WTC11 (cell line): ENCODE data around the gene CNTNAP5. TPM values are rescaled to one million over a fixed set of nuclear protein-coding genes. Genes with fewer than 3 reads are reported as not detected.

Experiments used
- ATAC-seq: fragments of 200-7000 bp; cut with Tn5 transposase; 2 replicates; pipeline ENCODE4 v1.10.0; 2021; ENCODE audit warnings: mild to moderate bottlenecking, moderate library complexity
- CTCF ChIA-PET: fragments of 300-600 bp; sonication (Branson Sonifier 250); formaldehyde crosslinking; loops from one replicate; lab custom pipeline; 2021; ENCODE audit warnings: antibody characterized with exemption; lab: Charles Lee
- POLR2A ChIA-PET: fragments of 350-600 bp; sonication (Branson Sonifier 250); formaldehyde crosslinking; loops from one replicate; lab custom pipeline; 2021; ENCODE audit warnings: antibody characterized with exemption; lab: Charles Lee
- DNase-seq: peaks from one replicate; pipeline ENCODE4 v3.0.0; 2021; ENCODE audit warnings: low spot score
- H3K27ac Mint-ChIP-seq: 2 replicates; pipeline ENCODE4 v1.8.0; 2021; ENCODE audit warnings: mixed read lengths
- H3K27me3 Mint-ChIP-seq: 2 replicates; pipeline ENCODE4 v1.8.0; 2021; ENCODE audit warnings: low read depth, mild to moderate bottlenecking, moderate library complexity, mixed read lengths
- H3K36me3 Mint-ChIP-seq: 2 replicates; pipeline ENCODE4 v1.8.0; 2021; ENCODE audit warnings: mixed read lengths
- H3K4me1 Mint-ChIP-seq: 2 replicates; pipeline ENCODE4 v1.8.0; 2022; ENCODE audit warnings: mixed read lengths
- H3K4me3 Mint-ChIP-seq: 2 replicates; pipeline ENCODE4 v1.8.0; 2021; ENCODE audit warnings: mild to moderate bottlenecking, moderate library complexity, mixed read lengths
- H3K9me3 Mint-ChIP-seq: 2 replicates; pipeline ENCODE4 v1.8.0; 2021; ENCODE audit warnings: mixed read lengths
- ATF3 ChIP-seq: sonication (generic); formaldehyde crosslinking; conservative IDR thresholded peaks from 2 replicates; pipeline ENCODE4 v1.8.1; 2022; ENCODE audit warnings: mild to moderate bottlenecking, missing genetic modification reagents
- GRHL2 ChIP-seq: fragments of 250-450 bp; sonication (Bioruptor Pico); IDR thresholded peaks from 2 replicates; pipeline ENCODE4 v1.8.0; 2022; ENCODE audit warnings: mild to moderate bottlenecking, moderate library complexity; ENCODE audit not compliant: insufficient replicate concordance, severe bottlenecking
- IRF2 ChIP-seq: sonication (generic); formaldehyde crosslinking; IDR thresholded peaks from 2 replicates; pipeline ENCODE4 v1.8.0; 2022; ENCODE audit warnings: low read depth, missing genetic modification reagents, borderline replicate concordance
- KAT7 ChIP-seq: sonication (generic); formaldehyde crosslinking; IDR thresholded peaks from 2 replicates; pipeline ENCODE4 v1.8.1; 2023; ENCODE audit warnings: missing genetic modification reagents, mild to moderate bottlenecking, borderline replicate concordance
- MYBL2 ChIP-seq: sonication (generic); formaldehyde crosslinking; IDR thresholded peaks from 2 replicates; pipeline ENCODE4 v1.8.1; 2023; ENCODE audit warnings: mild to moderate bottlenecking, moderate library complexity, missing genetic modification reagents
- NFE2L1 ChIP-seq: sonication (generic); formaldehyde crosslinking; IDR thresholded peaks from 2 replicates; pipeline ENCODE4 v1.8.1; 2023; ENCODE audit warnings: missing genetic modification reagents
- NFYB ChIP-seq: sonication (generic); formaldehyde crosslinking; conservative IDR thresholded peaks from 2 replicates; pipeline ENCODE4 v1.8.0; 2022; ENCODE audit warnings: low read depth, missing genetic modification reagents
- TCF7 ChIP-seq: sonication (generic); formaldehyde crosslinking; IDR thresholded peaks from 2 replicates; pipeline ENCODE4 v1.8.0; 2022; ENCODE audit warnings: mild to moderate bottlenecking, low read depth, missing genetic modification reagents, moderate library complexity
- TEAD1 ChIP-seq: sonication (generic); formaldehyde crosslinking; IDR thresholded peaks from 2 replicates; pipeline ENCODE4 v1.8.0; 2022; ENCODE audit warnings: mild to moderate bottlenecking, missing genetic modification reagents
- ZBTB21 ChIP-seq: sonication (generic); formaldehyde crosslinking; IDR thresholded peaks from 2 replicates; pipeline ENCODE4 v1.8.1; 2023; ENCODE audit warnings: mild to moderate bottlenecking, missing genetic modification reagents, borderline replicate concordance
- ZBTB43 ChIP-seq: sonication (generic); formaldehyde crosslinking; IDR thresholded peaks from 2 replicates; pipeline ENCODE4 v1.8.1; 2023; ENCODE audit warnings: mild to moderate bottlenecking, missing genetic modification reagents
- ZNF263 ChIP-seq: sonication (generic); formaldehyde crosslinking; IDR thresholded peaks from 2 replicates; pipeline ENCODE4 v1.8.1; 2022; ENCODE audit warnings: low read depth, mild to moderate bottlenecking, moderate library complexity, missing genetic modification reagents
- ZNF425 ChIP-seq: fragments of 250-450 bp; sonication (Bioruptor Pico); conservative IDR thresholded peaks from 2 replicates; pipeline ENCODE4 v1.9.0; 2021; ENCODE audit warnings: mild to moderate bottlenecking
- total RNA-seq: library from RNA; stranded (reverse); gene quantifications from 3 replicates; pipeline ENCODE4 v1.2.3, GENCODE V29; 2021
- TF ChIP-seq, protein P1 (sequence below): sonication (generic); formaldehyde crosslinking; IDR thresholded peaks from 2 replicates; pipeline ENCODE4 v1.8.0; 2022; ENCODE audit warnings: mild to moderate bottlenecking, missing genetic modification reagents
- TF ChIP-seq, protein P2 (sequence below): sonication (generic); formaldehyde crosslinking; IDR thresholded peaks from 2 replicates; pipeline ENCODE4 v1.8.1; 2023; ENCODE audit warnings: mild to moderate bottlenecking, missing genetic modification reagents, borderline replicate concordance
- TF ChIP-seq, protein P3 (sequence below): sonication (generic); formaldehyde crosslinking; IDR thresholded peaks from 2 replicates; pipeline ENCODE4 v1.8.0; 2022; ENCODE audit warnings: mild to moderate bottlenecking, missing genetic modification reagents

The CNTNAP5 gene
- total RNA-seq, 1 experiment from 2014 or later = 0.22 TPM

DNA sequence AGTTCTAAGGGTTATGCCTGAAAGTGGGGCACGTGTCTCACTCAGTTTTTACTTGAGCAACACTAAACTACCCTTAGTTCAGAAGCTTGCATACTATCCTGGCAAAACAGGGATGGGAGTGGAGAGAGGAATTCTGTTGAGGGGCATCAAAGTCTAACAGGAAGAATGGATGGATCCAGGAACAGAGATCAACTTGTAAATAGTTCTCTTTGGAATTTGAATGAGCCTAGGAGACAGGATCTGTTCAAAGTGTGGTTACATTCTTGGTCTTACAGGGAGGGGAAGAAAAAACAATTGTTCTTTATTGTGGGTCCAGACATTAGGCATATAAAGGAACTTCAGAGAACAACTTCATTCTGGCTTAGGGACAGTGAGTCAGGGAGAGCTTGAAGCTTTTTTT, 560.2 kb downstream of the CNTNAP5 start:
- CTCF ChIA-PET = no interaction called here
- TF ChIP-seq TEAD1 (CRISPR knock-in tag) (no peak), ZBTB21 (CRISPR knock-in tag) (no peak), ZNF263 (no peak), ZNF425 (CRISPR knock-in tag) (no peak), ZBTB43 (CRISPR knock-in tag) (no peak), TCF7 (CRISPR knock-in tag) (no peak), IRF2 (CRISPR knock-in tag) (no peak), ATF3 (CRISPR knock-in tag) (no peak), GRHL2 (CRISPR knock-in tag) (no peak), MYBL2 (CRISPR knock-in tag) (no peak), NFE2L1 (no peak), NFYB (CRISPR knock-in tag) (no peak), KAT7 (CRISPR knock-in tag) (no peak)
- TF ChIP-seq, protein P1, sequence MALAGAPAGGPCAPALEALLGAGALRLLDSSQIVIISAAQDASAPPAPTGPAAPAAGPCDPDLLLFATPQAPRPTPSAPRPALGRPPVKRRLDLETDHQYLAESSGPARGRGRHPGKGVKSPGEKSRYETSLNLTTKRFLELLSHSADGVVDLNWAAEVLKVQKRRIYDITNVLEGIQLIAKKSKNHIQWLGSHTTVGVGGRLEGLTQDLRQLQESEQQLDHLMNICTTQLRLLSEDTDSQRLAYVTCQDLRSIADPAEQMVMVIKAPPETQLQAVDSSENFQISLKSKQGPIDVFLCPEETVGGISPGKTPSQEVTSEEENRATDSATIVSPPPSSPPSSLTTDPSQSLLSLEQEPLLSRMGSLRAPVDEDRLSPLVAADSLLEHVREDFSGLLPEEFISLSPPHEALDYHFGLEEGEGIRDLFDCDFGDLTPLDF (CRISPR knock-in tag) = no peak
- TF ChIP-seq, protein P2, sequence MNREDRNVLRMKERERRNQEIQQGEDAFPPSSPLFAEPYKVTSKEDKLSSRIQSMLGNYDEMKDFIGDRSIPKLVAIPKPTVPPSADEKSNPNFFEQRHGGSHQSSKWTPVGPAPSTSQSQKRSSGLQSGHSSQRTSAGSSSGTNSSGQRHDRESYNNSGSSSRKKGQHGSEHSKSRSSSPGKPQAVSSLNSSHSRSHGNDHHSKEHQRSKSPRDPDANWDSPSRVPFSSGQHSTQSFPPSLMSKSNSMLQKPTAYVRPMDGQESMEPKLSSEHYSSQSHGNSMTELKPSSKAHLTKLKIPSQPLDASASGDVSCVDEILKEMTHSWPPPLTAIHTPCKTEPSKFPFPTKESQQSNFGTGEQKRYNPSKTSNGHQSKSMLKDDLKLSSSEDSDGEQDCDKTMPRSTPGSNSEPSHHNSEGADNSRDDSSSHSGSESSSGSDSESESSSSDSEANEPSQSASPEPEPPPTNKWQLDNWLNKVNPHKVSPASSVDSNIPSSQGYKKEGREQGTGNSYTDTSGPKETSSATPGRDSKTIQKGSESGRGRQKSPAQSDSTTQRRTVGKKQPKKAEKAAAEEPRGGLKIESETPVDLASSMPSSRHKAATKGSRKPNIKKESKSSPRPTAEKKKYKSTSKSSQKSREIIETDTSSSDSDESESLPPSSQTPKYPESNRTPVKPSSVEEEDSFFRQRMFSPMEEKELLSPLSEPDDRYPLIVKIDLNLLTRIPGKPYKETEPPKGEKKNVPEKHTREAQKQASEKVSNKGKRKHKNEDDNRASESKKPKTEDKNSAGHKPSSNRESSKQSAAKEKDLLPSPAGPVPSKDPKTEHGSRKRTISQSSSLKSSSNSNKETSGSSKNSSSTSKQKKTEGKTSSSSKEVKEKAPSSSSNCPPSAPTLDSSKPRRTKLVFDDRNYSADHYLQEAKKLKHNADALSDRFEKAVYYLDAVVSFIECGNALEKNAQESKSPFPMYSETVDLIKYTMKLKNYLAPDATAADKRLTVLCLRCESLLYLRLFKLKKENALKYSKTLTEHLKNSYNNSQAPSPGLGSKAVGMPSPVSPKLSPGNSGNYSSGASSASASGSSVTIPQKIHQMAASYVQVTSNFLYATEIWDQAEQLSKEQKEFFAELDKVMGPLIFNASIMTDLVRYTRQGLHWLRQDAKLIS (CRISPR knock-in tag) = no peak
- TF ChIP-seq, protein P3, sequence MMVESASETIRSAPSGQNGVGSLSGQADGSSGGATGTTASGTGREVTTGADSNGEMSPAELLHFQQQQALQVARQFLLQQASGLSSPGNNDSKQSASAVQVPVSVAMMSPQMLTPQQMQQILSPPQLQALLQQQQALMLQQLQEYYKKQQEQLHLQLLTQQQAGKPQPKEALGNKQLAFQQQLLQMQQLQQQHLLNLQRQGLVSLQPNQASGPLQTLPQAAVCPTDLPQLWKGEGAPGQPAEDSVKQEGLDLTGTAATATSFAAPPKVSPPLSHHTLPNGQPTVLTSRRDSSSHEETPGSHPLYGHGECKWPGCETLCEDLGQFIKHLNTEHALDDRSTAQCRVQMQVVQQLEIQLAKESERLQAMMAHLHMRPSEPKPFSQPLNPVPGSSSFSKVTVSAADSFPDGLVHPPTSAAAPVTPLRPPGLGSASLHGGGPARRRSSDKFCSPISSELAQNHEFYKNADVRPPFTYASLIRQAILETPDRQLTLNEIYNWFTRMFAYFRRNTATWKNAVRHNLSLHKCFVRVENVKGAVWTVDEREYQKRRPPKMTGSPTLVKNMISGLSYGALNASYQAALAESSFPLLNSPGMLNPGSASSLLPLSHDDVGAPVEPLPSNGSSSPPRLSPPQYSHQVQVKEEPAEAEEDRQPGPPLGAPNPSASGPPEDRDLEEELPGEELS (CRISPR knock-in tag) = no peak
- TF ChIP-seq, all 79 proteins: peak for 0
- Mint-ChIP-seq H3K36me3 (no peaks in the 10 kb centered on the region), H3K27me3 (no peaks in the 10 kb centered on the region), H3K4me3 (no peak overlapping the region), H3K27ac (no peak overlapping the region), H3K9me3 (0 out of 2 replicates have a peak, but pooled peaks cover 4% of the 10 kb centered on the region), H3K4me1 (peaks cover 30% of the 10 kb centered on the region)
- DNase-seq (no peak), ATAC-seq (no peak; the same call in 1 of the 2 replicates)
- POLR2A ChIA-PET = no interaction called here
